ENCODE data around the gene NDUFS7.

The NDUFS7 gene

GRCh38 chr19:1386945-1387683 lies 3.4 kb downstream of the NDUFS7 start:
- no peak for DNase-seq

- DNase-seq, result no peak
Observed at GRCh38 chr19:1387684-1388636, 4.3 kb downstream of the NDUFS7 start.

GRCh38 chr19:1388637-1389026 lies 4.9 kb downstream of the NDUFS7 start:
- DNase-seq, result no peak

- DNase-seq, result no peak
Observed at GRCh38 chr19:1389033-1389940, 5.6 kb downstream of the NDUFS7 start.

GRCh38 chr19:1390890-1391423 lies 7.2 kb downstream of the NDUFS7 start:
- DNase-seq, result no peak

- no peak for DNase-seq
Observed at GRCh38 chr19:1392407-1392806, 8.7 kb downstream of the NDUFS7 start.

- DNase-seq, result no peak
Observed at GRCh38 chr19:1392939-1393530, 9.3 kb downstream of the NDUFS7 start.

- no peak for DNase-seq
Observed at GRCh38 chr19:1393841-1394240, 10.1 kb downstream of the NDUFS7 start.

- DNase-seq, result no peak
Observed at GRCh38 chr19:1394252-1395193, 10.8 kb downstream of the NDUFS7 start.

GRCh38 chr19:1395194-1396018 lies 11.7 kb downstream of the NDUFS7 start:
- DNase-seq, result no peak

- DNase-seq, result no peak
Observed at GRCh38 chr19:1396019-1396767, 12.5 kb downstream of the NDUFS7 start.

GRCh38 chr19:1396768-1397679 lies 13.3 kb downstream of the NDUFS7 start:
- no peak for DNase-seq

- DNase-seq, result no peak
Observed at GRCh38 chr19:1397838-1398237, 14.1 kb downstream of the NDUFS7 start.

GRCh38 chr19:1399079-1399478 lies 15.4 kb downstream of the NDUFS7 start:
- no peak for DNase-seq

GRCh38 chr19:1399745-1400144 lies 16.0 kb downstream of the NDUFS7 start:
- DNase-seq, result no peak

- DNase-seq, result peak; percentile 32
Observed at GRCh38 chr19:1400281-1401137, 16.8 kb downstream of the NDUFS7 start.

Measured in NCI-H146 (cell line).